ENCODE results near the gene RNLS. TPM values are rescaled to one million over a fixed set of nuclear protein-coding genes. Genes with fewer than 3 reads are reported as not detected.
A peak's percentile ranks its signal among the peaks of the same experiment; 100 is the strongest.

Gene RNLS
- total RNA-seq, 1 experiment from 2014 or later = 9.7 TPM

- DNase-seq = no peak
- no peaks in the 10 kb centered on the region for H3K27me3 ChIP-seq (ENCODE audit: control insufficient read depth, insufficient read depth, low read length)
- H3K4me3 ChIP-seq (ENCODE audit: insufficient read depth, low read depth, low read length) = no peak overlapping the region
- no peaks in the 10 kb centered on the region for H3K36me3 ChIP-seq (replicated peaks; ENCODE audit: control insufficient read depth, insufficient read depth, low read length)
Observed at GRCh38 chr10:88538048-88538447, 45.1 kb downstream of the RNLS start.

- no peaks in the 10 kb centered on the region for H3K27me3 ChIP-seq (ENCODE audit: control insufficient read depth, insufficient read depth, low read length)
- H3K36me3 ChIP-seq (replicated peaks; ENCODE audit: control insufficient read depth, insufficient read depth, low read length) = no peaks in the 10 kb centered on the region
- DNase-seq = no peak
- H3K4me3 ChIP-seq (ENCODE audit: insufficient read depth, low read depth, low read length) = no peak overlapping the region
Observed at GRCh38 chr10:88537322-88537721, 45.8 kb downstream of the RNLS start.

- H3K36me3 ChIP-seq (replicated peaks; ENCODE audit: control insufficient read depth, insufficient read depth, low read length) = no peaks in the 10 kb centered on the region
- no peak overlapping the region for H3K4me3 ChIP-seq (ENCODE audit: insufficient read depth, low read depth, low read length)
- H3K27me3 ChIP-seq (ENCODE audit: control insufficient read depth, insufficient read depth, low read length) = no peaks in the 10 kb centered on the region
- DNase-seq = no peak
Observed at GRCh38 chr10:88536437-88536836, 46.7 kb downstream of the RNLS start.

- H3K27me3 ChIP-seq (ENCODE audit: control insufficient read depth, insufficient read depth, low read length) = no peaks in the 10 kb centered on the region
- H3K36me3 ChIP-seq (replicated peaks; ENCODE audit: control insufficient read depth, insufficient read depth, low read length) = no peaks in the 10 kb centered on the region
- DNase-seq = no peak
- H3K4me3 ChIP-seq (ENCODE audit: insufficient read depth, low read depth, low read length) = no peak overlapping the region
Observed at GRCh38 chr10:88534072-88534665, 48.9 kb downstream of the RNLS start.

GRCh38 chr10:88531392-88532052 is 51.6 kb downstream of the RNLS start:
- no peak for DNase-seq
- no peaks in the 10 kb centered on the region for H3K36me3 ChIP-seq (replicated peaks; ENCODE audit: control insufficient read depth, insufficient read depth, low read length)
- no peaks in the 10 kb centered on the region for H3K27me3 ChIP-seq (ENCODE audit: control insufficient read depth, insufficient read depth, low read length)
- no peak overlapping the region for H3K4me3 ChIP-seq (ENCODE audit: insufficient read depth, low read depth, low read length)

GRCh38 chr10:88530629-88531391 is 52.3 kb downstream of the RNLS start:
- H3K27me3 ChIP-seq (ENCODE audit: control insufficient read depth, insufficient read depth, low read length) = no peaks in the 10 kb centered on the region
- H3K4me3 ChIP-seq (ENCODE audit: insufficient read depth, low read depth, low read length) = no peak overlapping the region
- no peak for DNase-seq

GRCh38 chr10:88530093-88530492 is 53.0 kb downstream of the RNLS start:
- no peaks in the 10 kb centered on the region for H3K36me3 ChIP-seq (replicated peaks; ENCODE audit: control insufficient read depth, insufficient read depth, low read length)
- no peak for DNase-seq
- H3K27me3 ChIP-seq (ENCODE audit: control insufficient read depth, insufficient read depth, low read length) = no peaks in the 10 kb centered on the region
- H3K4me3 ChIP-seq (ENCODE audit: insufficient read depth, low read depth, low read length) = no peak overlapping the region

More at GRCh38 chr10:88530629-88531391, 52.3 kb downstream of the RNLS start:
- H3K36me3 ChIP-seq (replicated peaks; ENCODE audit: control insufficient read depth, insufficient read depth, low read length) = no peaks in the 10 kb centered on the region

- no peaks in the 10 kb centered on the region for H3K27me3 ChIP-seq (ENCODE audit: control insufficient read depth, insufficient read depth, low read length)
- no peak for DNase-seq
- H3K4me3 ChIP-seq (ENCODE audit: insufficient read depth, low read depth, low read length) = no peak overlapping the region
- H3K36me3 ChIP-seq (replicated peaks; ENCODE audit: control insufficient read depth, insufficient read depth, low read length) = no peaks in the 10 kb centered on the region
Observed at GRCh38 chr10:88528806-88529570, 54.1 kb downstream of the RNLS start.

- H3K36me3 ChIP-seq (replicated peaks; ENCODE audit: control insufficient read depth, insufficient read depth, low read length) = no peaks in the 10 kb centered on the region
Observed at GRCh38 chr10:88528201-88528600, 54.9 kb downstream of the RNLS start.

GRCh38 chr10:88527245-88527644 is 55.9 kb downstream of the RNLS start:
- Histone ChIP-seq H3K27me3 (ENCODE audit: control insufficient read depth, insufficient read depth, low read length) (no peaks in the 10 kb centered on the region), H3K36me3 (replicated peaks; ENCODE audit: control insufficient read depth, insufficient read depth, low read length) (no peaks in the 10 kb centered on the region)
- peak; percentile 1 for DNase-seq

More at GRCh38 chr10:88528201-88528600, 54.9 kb downstream of the RNLS start:
- DNase-seq = no peak
- no peaks in the 10 kb centered on the region for H3K27me3 ChIP-seq (ENCODE audit: control insufficient read depth, insufficient read depth, low read length)
- H3K4me3 ChIP-seq (ENCODE audit: insufficient read depth, low read depth, low read length) = no peak overlapping the region

GRCh38 chr10:88526501-88527105 is 56.5 kb downstream of the RNLS start:
- DNase-seq = no peak
- no peak overlapping the region for H3K4me3 ChIP-seq (ENCODE audit: insufficient read depth, low read depth, low read length)

More at GRCh38 chr10:88527245-88527644, 55.9 kb downstream of the RNLS start:
- no peak overlapping the region for H3K4me3 ChIP-seq (ENCODE audit: insufficient read depth, low read depth, low read length)

GRCh38 chr10:88525371-88526069 is 57.6 kb downstream of the RNLS start:
- Histone ChIP-seq H3K36me3 (replicated peaks; ENCODE audit: control insufficient read depth, insufficient read depth, low read length) (no peaks in the 10 kb centered on the region), H3K27me3 (ENCODE audit: control insufficient read depth, insufficient read depth, low read length) (no peaks in the 10 kb centered on the region), H3K4me3 (ENCODE audit: insufficient read depth, low read depth, low read length) (no peak overlapping the region)
- no peak for DNase-seq

More at GRCh38 chr10:88526501-88527105, 56.5 kb downstream of the RNLS start:
- no peaks in the 10 kb centered on the region for H3K36me3 ChIP-seq (replicated peaks; ENCODE audit: control insufficient read depth, insufficient read depth, low read length)
- no peaks in the 10 kb centered on the region for H3K27me3 ChIP-seq (ENCODE audit: control insufficient read depth, insufficient read depth, low read length)

GRCh38 chr10:88523739-88524400 is 59.2 kb downstream of the RNLS start:
- no peaks in the 10 kb centered on the region for H3K27me3 ChIP-seq (ENCODE audit: control insufficient read depth, insufficient read depth, low read length)
- H3K4me3 ChIP-seq (ENCODE audit: insufficient read depth, low read depth, low read length) = no peak overlapping the region
- H3K36me3 ChIP-seq (replicated peaks; ENCODE audit: control insufficient read depth, insufficient read depth, low read length) = no peaks in the 10 kb centered on the region
- no peak for DNase-seq

Data from H7 (cell line).